CD4-positive, alpha-beta T cell treated with Interleukin-12 subunit alpha and Interleukin-12 subunit beta, for 1 hour (primary cell): Measurements from ENCODE around the gene INPP4A.
"Not testable (repeated sequence)": the region's sequence is repeated elsewhere in the genome, so short reads cannot be mapped to it uniquely, and the experiment has no call there.

Experiments used
- DNase-seq: peaks from one replicate; pipeline ENCODE4 v3.0.0-alpha.2; 2020

INPP4A gene

DNA sequence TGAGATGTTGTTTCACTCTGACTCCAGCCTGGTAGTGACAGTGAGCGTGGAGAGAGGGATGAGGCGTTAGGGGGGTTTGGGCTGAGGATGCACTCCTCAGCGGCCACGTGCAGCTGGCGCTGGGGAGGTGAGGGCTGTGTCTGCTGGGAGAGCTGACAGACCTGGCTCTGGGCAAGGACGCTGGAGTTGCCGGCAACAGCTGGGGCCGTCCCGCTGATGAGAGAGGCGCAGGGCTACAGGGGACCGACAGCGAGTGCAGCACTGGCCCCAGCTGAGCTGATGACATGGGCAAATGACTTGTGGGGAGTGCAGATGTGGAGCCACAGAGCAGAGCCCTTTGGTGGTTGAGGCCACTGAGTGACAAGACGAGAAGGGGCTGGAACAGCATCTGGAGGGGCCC lies 125.3 kb downstream of the INPP4A start:
- DNase-seq = no peak

DNA sequence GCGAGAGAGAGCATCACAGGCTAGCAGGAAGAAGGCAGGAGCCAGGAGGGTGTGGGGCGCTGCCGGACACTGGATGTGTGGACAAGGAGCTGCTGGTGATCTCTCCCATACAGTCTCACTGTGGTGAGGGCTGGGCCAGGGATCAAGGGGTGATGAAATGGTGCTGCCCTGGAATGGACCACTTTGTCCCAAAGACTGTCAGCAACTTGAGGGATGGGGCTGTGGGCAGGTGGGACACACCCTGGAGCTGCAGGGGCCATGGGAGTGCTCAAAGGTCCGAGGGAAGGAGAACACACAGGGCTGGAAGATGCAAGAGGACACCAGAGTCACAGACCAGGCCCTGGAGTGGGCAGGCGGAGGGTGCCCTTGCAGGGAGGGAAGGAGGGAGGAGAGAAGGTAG lies 125.7 kb downstream of the INPP4A start:
- DNase-seq = no peak

DNA sequence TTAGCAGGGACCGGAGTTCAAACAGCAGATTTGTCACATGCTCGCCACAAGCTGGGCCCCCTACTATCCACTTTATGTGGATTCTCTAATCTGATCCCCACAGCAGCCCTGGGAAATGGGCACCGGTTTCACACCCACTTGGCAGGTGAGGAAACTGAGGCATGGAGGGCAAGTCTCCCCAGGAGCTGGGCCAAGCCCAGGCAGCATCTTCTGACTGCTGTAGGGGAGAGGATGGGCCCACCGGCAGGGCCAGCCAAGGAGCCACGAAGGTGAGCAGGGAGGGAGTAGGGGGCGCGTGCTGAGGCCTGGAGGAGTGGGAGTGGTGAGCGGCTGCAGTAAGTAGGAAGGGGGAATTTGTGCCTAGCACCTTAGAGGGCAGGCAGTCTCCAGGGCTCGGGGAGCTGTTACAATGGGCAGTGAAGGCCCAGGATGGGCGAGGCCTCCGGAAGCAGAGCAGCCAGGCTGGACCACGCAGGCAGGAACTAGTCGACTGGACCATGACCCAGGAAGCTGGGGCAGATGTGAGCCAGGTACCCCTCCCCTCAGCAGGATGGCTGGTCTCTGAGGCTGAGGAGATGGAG lies 126.6 kb downstream of the INPP4A start:
- no peak for DNase-seq

- no peak for DNase-seq
These were observed 127.1 kb downstream of the INPP4A start for GRCh38 chr2:98571796-98572195.

- DNase-seq = no peak
These were observed 127.6 kb downstream of the INPP4A start for GRCh38 chr2:98572211-98572610.

DNA sequence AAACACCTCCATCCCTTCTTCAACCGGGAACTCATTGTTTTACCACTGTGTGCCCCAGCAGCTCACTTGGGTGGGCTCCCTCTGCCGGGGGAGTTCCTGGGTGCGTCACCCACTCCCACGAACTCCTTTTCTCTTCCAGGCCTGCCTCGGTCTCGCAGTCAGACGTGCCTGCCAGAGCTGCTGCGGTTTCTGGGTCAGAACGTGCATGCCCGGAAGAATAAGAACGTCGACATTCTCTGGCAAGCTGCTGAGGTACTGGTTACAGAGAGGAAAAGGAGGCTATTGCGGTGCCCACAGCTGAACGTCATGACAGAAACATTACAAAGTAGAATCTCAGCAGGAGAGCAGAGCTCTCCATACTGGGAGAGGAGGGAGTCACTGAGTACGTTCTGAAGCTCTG lies 128.0 kb downstream of the INPP4A start:
- DNase-seq = no peak

- DNase-seq = no peak
These were observed 128.8 kb downstream of the INPP4A start for GRCh38 chr2:98573426-98573825.

- no peak for DNase-seq
These were observed 132.1 kb downstream of the INPP4A start for GRCh38 chr2:98576666-98577312.

DNA sequence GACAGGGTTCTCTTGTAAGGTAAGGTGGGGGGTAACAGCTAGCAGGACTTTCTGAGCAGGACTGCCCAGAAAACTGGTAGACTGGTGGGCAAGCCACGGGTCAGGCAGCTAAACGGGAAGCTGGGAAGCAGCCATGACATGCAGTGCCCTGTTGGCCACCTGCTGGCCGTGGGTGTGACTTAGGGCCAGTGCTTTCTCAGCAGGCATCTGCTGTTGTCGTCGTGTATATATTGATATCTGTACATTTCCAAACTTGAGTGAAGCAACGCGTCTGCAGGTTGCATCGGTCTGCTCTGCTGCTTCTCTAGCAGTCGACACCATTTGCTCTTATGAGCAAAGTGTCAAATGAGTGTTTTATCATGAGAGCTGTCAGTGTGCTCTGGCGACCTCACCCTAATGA lies 132.7 kb downstream of the INPP4A start:
- no peak for DNase-seq

DNA sequence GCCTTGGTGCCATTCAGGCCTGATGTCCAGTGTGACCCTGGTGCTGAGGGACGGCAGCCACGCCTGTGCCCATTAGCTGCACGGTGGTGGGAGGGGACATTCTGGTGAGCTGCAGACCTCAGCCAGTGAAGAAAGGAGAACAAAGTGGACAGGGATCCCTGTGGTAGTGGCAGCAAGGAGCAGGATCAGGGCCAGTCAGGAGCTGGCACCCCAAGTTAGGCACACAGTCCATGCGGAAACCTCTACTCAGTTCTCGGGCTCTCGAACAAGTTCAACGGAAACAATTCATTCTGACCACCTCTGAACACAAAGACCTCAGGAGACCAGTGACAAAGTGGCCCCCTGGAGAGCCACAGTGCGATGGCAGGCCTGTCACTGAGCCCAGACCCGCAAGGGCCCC lies 133.6 kb downstream of the INPP4A start:
- no peak for DNase-seq

DNA sequence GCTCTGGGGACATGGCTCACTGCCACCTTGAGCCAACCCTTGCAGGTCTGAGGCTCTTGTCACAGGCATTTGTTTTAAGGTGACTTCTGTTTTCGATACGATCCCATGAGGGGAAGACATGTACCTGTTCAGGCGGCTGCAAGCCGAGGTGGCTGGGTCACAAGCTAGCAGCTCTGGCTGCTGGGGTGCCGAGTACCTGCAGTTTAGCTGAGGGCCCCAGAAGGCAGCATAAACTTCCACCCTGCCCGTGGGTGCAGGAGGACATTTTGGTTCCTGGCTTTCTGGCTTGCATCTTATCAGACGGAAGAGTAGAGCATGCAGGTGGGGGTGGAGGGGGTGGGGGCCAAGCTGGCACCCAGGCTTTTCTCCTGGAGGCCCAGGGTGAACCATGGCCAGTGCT lies 135.3 kb downstream of the INPP4A start:
- no peak for DNase-seq

GRCh38 chr2:98580656-98581284 lies 136.1 kb downstream of the INPP4A start:
- no peak for DNase-seq

GRCh38 chr2:98582523-98582922 lies 137.9 kb downstream of the INPP4A start:
- no peak for DNase-seq

DNA sequence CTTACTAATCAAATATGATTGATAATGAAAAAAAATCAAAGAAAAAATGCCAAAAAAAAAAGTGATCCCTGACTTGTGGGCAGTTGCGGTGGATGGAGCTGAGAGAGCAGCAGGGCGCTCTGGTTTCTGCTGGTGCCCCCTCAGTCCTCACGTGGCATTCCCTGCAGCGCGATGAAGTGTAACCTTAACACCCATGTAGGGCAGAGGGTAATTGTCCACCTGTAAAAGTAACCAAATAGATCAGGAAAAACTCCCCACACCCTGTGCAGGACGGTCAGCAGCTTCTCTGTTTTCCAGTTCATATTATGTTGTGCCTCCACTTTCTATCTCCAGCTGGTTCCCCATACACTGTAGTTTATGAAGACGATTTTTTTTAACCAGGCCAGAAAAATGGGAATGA lies 138.6 kb downstream of the INPP4A start:
- DNase-seq = no peak

DNA sequence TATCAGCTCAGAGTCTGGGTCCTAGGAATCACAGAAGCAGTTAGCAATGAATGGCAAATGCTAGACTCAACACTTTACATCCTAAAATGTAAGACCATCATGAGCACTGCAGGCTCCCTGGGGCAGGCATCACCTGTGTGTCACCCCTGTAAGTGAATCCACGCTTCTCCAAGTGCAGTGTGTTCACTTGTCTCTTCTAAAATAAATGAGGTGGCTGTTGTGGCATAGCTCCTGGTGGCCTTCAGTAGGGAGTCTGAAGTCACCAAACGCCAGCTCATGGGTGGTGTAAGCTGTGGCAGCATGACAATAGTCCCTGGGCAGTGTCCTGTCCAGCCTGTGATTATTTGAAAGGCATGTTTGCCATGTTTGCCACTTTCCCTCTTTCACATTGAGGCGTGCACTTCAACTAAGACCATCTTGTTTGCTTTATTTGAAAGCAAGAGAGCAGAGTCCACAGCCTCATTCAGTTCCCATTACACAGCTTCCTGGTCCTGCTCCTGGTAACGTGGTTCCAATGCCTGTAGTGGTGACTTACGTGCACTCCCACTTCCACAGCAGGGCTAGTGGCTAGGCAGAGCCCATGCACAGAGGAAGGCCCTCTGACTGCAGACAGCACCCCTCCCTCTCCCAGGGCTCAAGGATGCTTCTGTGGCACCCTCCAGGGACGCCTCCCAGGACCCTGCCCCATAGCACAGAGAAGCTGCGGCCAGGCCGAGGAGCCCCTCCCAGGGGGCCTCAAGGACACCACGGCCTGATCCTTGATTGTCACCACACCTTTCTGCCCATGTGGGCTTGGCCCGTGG lies 139.4 kb downstream of the INPP4A start:
- DNase-seq = no peak

GRCh38 chr2:98585386-98585785 lies 140.7 kb downstream of the INPP4A start:
- no peak for DNase-seq

DNA sequence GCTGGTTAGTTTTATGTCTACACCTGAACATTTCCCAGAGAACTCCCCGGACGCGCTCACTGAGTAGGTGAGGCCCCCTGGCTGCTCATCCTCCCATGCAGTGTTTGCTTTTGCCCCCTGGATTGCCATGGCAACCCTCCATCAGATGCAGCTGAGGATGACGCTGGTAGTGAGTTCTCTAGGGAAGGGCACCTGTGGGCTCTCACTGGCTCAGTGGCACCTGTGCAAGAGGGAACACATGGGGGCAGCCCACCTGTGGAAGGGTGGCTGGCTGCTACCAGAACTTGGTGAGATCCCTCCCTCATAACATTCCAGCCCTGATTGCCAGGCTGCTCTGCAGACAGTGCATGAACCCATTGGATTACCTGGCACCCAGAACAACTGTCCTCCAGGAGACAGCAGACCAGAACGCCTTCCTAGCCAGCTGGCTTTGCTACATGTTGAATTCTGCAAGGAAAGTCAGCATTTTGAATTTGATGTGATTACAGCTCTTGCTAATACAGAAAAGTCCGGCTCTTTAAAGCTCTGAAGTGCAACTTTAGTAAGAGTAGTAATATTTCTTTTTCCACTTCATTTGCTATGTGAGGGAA lies 142.0 kb downstream of the INPP4A start:
- DNase-seq = no peak

GRCh38 chr2:98588880-98589431 lies 144.3 kb downstream of the INPP4A start:
- no peak for DNase-seq

- no peak for DNase-seq
These were observed 144.8 kb downstream of the INPP4A start for GRCh38 chr2:98589489-98589888.

- no peak for DNase-seq
These were observed 147.9 kb downstream of the INPP4A start for GRCh38 chr2:98592565-98592964.

- DNase-seq = not testable (repeated sequence)
These were observed 150.0 kb downstream of the INPP4A start for GRCh38 chr2:98594665-98595064.

DNA sequence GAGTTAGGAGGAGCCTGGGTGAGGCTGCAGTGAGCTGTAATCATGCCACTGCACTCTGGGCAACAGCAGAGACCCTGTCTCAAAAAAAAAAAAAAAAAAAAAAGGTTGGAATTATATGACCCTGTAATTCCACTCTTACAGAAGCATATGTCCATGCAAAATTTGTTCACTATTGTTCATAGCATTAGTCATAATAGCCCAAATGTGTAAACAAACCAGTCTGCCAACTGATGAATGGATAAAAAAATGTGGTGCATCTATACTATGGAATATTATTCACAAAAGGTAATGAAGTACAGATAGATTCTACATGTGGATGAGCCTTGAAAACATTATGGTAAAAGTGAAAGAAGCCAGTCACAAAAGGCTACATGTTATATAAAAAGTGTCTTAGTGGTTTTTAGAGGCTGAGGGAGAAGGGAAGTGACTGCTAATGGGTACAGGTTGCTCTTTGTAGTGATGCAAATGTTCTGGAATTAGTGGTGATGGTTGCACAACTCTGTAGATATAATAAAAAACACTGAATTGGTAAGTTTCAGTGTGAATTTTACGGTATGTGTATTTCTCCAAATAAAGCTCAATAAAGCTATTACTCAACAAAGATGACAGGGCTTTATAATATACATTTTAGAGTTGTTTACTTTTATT lies 154.2 kb downstream of the INPP4A start:
- no peak for DNase-seq
